H1 (cell line): ENCODE results near the gene DNAH10. TPM values are rescaled to one million over a fixed set of nuclear protein-coding genes. Genes with fewer than 3 reads are reported as not detected.

Experiments
- CHD7 ChIP-seq: fragments of 300-600 bp; sonication (generic); IDR thresholded peaks from 2 replicates; pipeline ENCODE4 v1.7.1; 2012; ENCODE audit warnings: low read length, moderate library complexity, mild to moderate bottlenecking, inconsistent platforms; ENCODE audit not compliant: insufficient replicate concordance
- polyA plus RNA-seq, 7 experiments: library from polyadenylated mRNA; depleted of rRNA in 3 of 7; stranded (reverse) in 5 of 7; unstranded in 2 of 7; fragments of >200 nt in 5 of 7; fragments of 200-250 nt in 2 of 7; gene quantifications; 1 replicate in 5 of 7; 2 replicates in 1 of 7; 4 replicates in 1 of 7; pipeline versions ENCODE4 v1.2.1 to v1.2.3, GENCODE V29; 2011 to 2013; ENCODE audit warnings: missing spikeins in 2 of 7, mixed read lengths in 2 of 7
- total RNA-seq: library from RNA; stranded (reverse); fragmentation: NEBNext Ultra II Directional; extraction: Animal tissue kit (Norgen Biotek cat#: 25700); gene quantifications from 2 replicates; pipeline ENCODE4 v1.2.1, GENCODE V29; 2021

DNAH10 gene
- total and polyA plus RNA-seq, 2 of the 8 experiments (the other 6 are each of a cell fraction or from before 2014, with no cell fraction given) = 0.02 to 0.24 TPM

DNA sequence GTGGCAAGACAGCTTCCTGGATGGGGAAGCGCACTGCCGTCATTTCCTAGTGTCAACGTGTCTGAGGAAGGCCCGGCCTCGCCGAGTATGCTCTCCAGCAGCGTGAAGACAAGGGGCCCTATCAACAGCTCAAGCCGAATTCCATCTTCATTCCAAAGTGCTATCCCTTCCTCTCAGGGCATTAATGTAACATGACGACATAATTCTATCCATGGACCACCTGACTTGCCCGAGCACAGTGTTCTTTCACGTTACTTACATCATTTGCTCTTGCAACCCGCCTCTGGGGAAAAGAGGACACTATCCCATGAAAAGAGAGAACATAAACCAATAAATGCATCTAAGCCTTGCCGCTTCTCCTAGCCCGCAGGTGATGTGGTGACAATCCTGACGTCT is 187.7 kb downstream of the DNAH10 start (continued):
- TF ChIP-seq CHD7 = no peak
